COLO668 (cell line): ENCODE data around the gene DUSP1.
A peak's percentile ranks its signal among the peaks of the same experiment; 100 is the strongest.

Experiments used
- DNase-seq: peaks from one replicate; lab custom pipeline; 2025; ENCODE audit not compliant: unreplicated experiment; lab: John Stamatoyannopoulos, UW

The DUSP1 gene

GRCh38 chr5:172745406-172745805 lies 25.6 kb downstream of the DUSP1 start:
- DNase-seq, result no peak

- no peak for DNase-seq
These were observed 26.6 kb downstream of the DUSP1 start for GRCh38 chr5:172744123-172745104.

GRCh38 chr5:172743112-172743959 lies 27.7 kb downstream of the DUSP1 start:
- DNase-seq, result peak; percentile 1

DNA sequence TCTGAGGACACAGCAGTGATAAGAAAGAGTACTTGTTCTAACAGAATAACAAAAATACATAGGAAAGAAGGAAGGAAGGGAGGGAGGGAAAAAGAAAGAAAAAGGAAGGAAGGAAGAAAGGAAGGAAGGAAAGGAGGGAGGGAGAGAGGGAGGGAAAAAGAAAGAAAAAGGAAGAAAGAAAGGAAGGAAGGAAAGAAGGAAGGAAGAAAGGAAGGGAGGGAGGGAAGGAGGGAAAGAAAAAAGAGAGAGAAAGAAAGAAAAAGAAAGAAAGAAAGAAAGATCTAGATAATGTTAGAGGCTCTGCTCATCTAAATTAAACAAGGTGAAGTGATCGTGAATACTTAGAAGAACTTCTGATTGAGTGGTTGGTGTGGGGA lies 29.8 kb downstream of the DUSP1 start:
- no peak for DNase-seq

- peak; percentile 22 for DNase-seq
These were observed 30.4 kb downstream of the DUSP1 start for GRCh38 chr5:172740428-172741205.

DNA sequence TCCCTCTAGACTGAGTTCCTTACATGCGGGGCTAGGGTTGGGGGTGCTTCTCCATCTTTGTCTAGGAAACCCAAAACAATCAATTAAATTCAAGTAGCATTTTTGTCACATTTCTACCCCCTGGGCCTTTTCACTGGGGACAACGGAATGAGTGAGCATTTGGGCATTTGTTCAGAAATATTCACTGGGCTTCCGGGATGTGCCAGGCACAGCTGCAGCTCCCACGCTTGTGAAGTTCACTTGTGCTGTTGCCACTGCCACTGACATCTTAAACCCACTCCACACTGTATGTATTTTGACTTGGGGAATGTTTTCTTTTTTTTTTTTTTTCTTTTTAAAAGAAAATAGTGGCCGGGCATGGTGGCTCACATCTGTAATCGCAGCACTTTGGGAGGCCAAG lies 31.6 kb downstream of the DUSP1 start:
- no peak for DNase-seq

DNA sequence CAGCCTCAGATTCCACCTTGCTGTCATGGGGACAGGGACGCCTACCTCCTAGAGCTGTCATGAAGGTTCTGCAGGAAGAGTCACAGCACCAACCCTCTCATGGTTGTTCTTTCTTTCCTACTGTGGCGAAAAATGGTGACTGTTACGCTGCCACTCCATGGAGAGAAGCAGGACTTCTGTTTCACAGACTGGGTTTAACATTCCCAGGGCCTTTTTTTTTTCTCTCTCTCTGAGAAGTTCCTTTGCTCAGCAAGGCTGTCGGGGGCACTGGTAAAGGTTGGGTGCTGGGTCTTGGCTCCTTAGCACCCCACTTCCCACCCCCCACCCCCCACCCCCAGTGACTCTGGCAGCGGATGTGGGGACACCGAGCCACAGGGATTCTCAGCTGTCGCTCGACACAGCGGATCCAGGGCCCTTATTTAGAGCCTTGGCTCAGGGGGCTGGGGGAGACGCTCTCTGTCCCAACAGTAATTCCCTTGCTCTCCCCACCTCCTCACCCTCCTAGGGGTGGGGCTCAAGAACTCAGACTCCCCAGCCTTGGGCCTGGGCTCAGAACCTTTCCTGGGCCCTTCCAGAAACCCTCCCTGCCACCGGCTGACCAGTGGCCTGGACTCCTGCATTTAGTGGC lies 34.4 kb downstream of the DUSP1 start:
- no peak for DNase-seq

GRCh38 chr5:172735141-172735831 lies 35.7 kb downstream of the DUSP1 start:
- no peak for DNase-seq

DNA sequence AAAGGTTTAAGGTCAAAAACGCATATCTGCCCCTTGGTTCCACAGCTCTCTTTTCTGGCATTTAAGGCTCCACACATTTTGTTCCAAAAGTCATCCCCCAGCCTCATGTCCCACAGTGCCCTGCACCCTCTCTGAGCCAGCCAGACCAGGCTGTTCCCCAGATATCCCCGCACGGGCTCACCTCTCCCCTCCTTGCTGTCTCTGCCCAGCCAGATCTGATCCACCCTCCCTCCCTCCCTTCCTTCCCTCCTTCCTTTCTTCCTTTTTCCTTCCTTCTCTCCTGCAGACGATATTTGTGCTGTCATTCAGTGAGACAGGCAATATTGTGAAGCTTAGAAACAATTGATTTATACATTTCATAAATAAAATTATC lies 37.0 kb downstream of the DUSP1 start:
- no peak for DNase-seq

- no peak for DNase-seq
These were observed 37.6 kb downstream of the DUSP1 start for GRCh38 chr5:172733131-172733973.

DNA sequence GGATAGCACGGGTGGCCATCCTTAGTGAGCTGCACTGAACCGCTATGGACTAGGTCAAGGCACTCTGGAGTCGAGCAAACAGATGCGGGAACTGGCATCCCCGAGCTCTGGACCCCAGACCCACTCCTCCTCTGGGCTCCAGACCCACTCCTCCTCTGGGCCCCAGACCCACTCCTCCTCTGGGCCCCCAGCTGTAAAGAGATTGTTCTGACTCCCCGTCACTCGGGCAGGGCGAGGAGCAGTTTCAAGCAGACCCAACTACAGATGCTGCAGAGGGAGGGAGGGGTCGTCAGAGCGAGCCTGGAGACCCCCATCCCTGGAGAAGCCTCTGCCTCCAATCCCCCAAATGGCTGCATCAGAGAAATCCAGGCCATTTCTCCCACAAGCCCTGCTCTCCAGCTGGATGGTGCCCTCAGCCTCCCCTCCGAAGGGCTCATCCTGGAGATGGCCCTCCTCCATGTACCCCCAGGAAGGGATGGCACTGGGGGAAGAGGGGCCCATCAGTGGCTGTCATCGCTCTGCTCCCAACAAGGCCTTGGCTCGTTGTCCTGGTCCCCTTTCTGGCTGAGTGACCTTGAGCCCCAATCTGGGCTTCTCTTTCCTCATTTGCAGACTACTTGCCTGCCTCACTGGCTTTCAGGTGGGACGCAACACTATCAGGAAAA lies 38.7 kb downstream of the DUSP1 start:
- no peak for DNase-seq

DNA sequence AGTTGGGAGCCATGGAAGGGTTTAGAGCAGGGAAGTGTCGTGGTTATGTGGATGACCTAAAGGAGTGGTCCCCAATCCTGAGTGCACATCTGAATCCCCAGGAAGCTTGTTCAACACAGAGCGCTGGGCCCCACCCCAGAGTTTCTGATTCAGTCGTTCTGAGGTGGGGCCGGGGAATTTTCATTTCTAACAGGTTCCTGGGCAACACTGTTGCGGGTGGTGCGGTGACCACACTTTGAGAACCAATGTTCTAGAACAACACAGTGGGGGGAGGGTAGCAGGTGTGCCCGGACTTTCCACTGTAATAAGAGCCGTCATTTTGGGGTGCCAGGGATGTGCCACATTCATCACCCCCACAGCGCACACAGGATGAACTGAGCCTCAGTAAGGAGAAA lies 39.3 kb downstream of the DUSP1 start:
- no peak for DNase-seq

DNA sequence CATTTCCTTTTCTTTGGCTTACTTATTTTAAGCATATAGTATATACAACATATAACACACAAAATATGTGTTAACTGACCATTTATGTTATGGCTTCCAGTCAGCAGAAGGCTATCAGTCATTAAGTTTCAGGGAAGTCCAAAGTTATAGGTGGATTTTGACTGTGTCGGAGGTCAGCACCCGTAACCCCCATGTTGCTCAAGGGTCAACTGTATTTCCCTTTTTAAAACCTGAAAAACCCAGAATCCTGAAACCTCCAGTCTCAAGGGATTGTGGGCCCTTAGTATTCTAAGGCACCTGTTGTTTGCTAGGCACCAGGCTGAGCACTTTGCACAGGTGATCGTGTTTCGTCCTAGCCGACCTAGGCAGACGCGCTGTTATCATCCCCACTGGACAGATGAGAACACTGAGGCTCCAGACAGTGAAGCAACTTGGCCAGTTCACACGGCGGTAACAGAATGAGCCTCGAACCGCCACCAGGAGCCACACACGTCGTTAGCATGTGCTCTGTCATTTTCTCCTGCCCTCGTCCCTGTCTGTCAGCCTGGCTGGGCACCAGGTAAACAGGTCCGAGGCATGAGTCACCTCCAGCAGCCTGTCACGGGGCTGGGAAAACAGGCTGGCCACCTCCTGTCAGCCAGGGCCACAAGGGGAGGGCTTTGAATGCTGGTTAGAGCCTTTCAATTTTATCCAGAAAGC lies 39.9 kb downstream of the DUSP1 start:
- peak; percentile 39 for DNase-seq

- DNase-seq, result no peak
These were observed 40.8 kb downstream of the DUSP1 start for GRCh38 chr5:172730222-172730621.

- DNase-seq, result no peak
These were observed 41.4 kb downstream of the DUSP1 start for GRCh38 chr5:172729588-172729987.

DNA sequence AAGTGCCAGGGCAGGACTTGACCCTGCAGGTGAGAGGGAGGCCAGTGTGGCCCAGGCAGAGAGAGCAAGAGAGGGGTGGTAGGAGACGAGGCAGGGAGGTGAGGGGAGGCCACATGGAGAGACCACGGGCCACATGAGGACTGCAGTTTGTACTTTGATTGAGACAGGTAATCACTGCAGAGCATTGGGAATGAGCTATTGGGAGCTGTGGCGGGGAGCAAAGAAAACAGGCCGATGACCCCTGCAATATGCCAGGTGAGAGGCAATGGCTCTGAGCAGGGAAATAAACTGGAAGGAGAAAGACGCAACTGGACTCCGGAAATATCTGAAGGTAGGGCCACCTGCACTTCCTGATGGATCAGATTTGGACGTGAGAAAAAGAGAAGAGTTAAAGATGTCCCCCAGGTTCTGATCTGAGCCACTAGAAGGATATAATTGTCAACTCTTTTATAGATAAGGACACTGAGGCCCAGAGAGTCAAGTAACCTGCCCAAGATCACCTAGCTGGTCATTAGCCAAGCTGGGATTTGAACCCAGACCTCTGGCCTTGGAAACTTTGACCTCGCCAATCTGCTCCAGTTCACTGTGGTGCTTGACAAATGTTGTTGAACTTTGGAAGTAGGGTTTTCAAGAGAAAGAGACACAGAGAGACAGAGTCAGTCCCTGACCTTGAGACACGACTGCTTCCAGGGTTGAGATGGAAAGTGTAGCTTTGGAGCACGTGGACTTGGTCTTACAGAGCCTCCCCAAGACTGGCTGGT lies 42.3 kb downstream of the DUSP1 start:
- no peak for DNase-seq

DNA sequence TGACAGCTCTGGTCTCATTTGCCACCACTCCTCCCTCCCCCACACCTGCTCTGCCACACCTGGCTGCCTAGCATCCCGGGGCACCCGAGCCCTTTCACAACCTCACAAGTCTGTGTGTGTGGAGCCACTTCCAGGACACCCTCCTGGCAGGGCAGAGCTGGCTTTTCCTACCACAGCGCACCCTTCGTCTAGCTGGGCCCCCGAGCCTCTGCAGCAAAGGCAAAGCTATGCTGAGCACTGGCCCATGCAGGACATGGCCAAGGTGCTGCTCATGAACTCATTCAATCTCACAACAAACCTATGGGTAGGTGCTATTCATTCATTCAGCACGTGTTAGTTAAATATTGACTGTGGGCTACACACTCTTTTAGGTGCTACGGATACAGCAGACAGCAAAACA lies 43.4 kb downstream of the DUSP1 start:
- peak; percentile 10 for DNase-seq
